ENCODE results near the gene LAPTM5.

LAPTM5 gene

DNA sequence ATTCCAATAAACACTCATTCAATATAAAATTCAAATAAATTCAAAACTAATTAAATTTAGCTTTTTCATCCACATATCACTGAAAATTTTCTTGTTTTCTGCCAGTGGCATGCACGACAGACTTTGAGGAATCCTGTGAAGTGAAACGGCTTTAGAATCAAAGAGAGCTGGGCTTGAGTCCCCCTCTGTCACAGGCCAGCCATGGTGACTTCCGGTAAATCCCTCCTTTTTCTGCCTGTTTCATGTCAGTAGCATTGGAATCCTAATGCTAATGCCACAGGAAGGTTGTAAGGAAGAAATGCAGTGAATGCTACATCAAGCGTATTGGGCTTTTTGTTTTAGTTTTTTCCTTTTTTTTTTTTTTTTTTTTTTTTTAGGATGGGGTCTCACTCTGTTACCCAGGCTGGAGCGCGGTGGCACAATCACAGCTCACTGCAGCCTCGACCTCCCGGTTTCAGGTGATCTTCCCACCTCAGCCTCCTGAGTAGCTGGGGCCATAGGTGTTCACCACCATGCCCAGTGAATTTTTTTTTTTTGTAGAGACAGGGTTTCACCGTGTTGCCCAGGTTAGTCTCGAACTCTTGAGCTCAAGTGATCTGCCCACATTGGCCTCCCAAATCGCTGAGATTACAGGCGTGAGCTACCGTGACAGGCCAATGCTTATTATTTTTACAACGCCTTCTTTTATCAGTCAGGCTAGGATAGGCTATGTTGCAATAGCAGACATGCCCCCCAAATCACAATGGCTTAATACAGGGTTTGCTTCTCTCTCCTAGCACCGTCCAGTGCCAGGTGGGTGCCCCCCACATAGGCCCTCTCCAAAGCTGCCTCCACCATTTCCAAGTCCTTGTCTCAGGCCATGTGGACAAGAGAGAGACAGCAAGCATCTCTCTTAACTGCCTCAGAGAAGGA, 30.5 kb downstream of the LAPTM5 start:
- TF ChIP-seq SUZ12 (IDR thresholded peaks at IDR 0.05): no peak
- TF ChIP-seq FOXM1 (IDR thresholded peaks at IDR 0.05; ENCODE audit: borderline replicate concordance): no peak
- no peak for TF ChIP-seq BHLHE40 (IDR thresholded peaks at IDR 0.05; ENCODE audit: borderline replicate concordance)
- TF ChIP-seq TARDBP (IDR thresholded peaks at IDR 0.05): no peak
- TF ChIP-seq NFRKB (IDR thresholded peaks at IDR 0.05): no peak
- TF ChIP-seq ZNF384 (IDR thresholded peaks at IDR 0.05): no peak
- no peak for TF ChIP-seq SP1 (IDR thresholded peaks at IDR 0.05)
- no peak for TF ChIP-seq HDGF (IDR thresholded peaks at IDR 0.05; ENCODE audit: borderline replicate concordance)
- TF ChIP-seq FOXA1 (IDR thresholded peaks at IDR 0.05): no peak
- TF ChIP-seq FOXK2 (IDR thresholded peaks at IDR 0.05): no peak
- TF ChIP-seq L3MBTL2 (conservative IDR thresholded peaks at IDR 0.05): no peak
- TF ChIP-seq, protein P1, sequence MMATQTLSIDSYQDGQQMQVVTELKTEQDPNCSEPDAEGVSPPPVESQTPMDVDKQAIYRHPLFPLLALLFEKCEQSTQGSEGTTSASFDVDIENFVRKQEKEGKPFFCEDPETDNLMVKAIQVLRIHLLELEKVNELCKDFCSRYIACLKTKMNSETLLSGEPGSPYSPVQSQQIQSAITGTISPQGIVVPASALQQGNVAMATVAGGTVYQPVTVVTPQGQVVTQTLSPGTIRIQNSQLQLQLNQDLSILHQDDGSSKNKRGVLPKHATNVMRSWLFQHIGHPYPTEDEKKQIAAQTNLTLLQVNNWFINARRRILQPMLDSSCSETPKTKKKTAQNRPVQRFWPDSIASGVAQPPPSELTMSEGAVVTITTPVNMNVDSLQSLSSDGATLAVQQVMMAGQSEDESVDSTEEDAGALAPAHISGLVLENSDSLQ (IDR thresholded peaks at IDR 0.05): no peak
- no peak for TF ChIP-seq CTBP1 (IDR thresholded peaks at IDR 0.05; ENCODE audit: borderline replicate concordance)
- no peak for TF ChIP-seq ARNT (IDR thresholded peaks at IDR 0.05)
- no peak for DNase-seq (ENCODE audit: extremely low spot score)
- CTCF ChIA-PET: interaction anchor here (0.6 to 2.2 kb wide), 6 partner anchors 8 to 1765 kb away, joined by 3 to 8 read pairs (median 3); no protein-coding TSS in a partner anchor
- POLR2A ChIA-PET: interaction anchor here (1.0 to 2.4 kb wide), 2 partner anchors 8 to 97 kb away, joined by 3 to 9 read pairs; no protein-coding TSS in a partner anchor

DNA sequence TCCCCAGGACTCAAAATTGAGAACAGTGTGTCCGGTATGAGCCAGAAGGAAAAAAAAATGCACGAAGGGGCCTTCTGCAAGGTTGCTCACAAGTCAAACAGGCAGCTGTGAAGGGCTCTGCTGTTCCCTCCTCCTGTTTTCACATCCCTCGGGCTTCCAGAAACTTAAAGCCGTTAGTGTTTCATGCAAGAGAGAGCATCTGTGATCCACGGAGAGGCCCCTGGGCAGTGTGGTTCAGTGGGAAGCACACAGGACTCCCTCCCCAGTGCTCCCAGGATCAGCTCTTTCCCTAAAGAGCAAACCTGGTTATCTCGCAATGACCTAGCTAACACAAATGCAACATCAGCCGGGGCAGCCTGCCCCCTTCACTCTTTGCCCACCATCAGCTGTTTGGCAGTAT, 31.3 kb downstream of the LAPTM5 start:
- DNase-seq (ENCODE audit: extremely low spot score): no peak
- CTCF ChIA-PET: interaction anchor here (1.3 to 2.2 kb wide), 2 partner anchors 19 to 54 kb away, joined by 3 to 8 read pairs; no protein-coding TSS in a partner anchor
- TF ChIP-seq FOXM1 (IDR thresholded peaks at IDR 0.05; ENCODE audit: borderline replicate concordance): no peak
- TF ChIP-seq ZNF384 (IDR thresholded peaks at IDR 0.05): no peak
- no peak for TF ChIP-seq NFRKB (IDR thresholded peaks at IDR 0.05)
- no peak for TF ChIP-seq FOXA1 (IDR thresholded peaks at IDR 0.05)
- TF ChIP-seq HDGF (IDR thresholded peaks at IDR 0.05; ENCODE audit: borderline replicate concordance): no peak
- TF ChIP-seq ARNT (IDR thresholded peaks at IDR 0.05): no peak
- TF ChIP-seq ELF4 (IDR thresholded peaks at IDR 0.05): no peak
- POLR2A ChIA-PET: interaction anchor here (2.4 kb wide), 1 partner anchor 7 kb away, joined by 9 read pairs; no protein-coding TSS in a partner anchor

DNA sequence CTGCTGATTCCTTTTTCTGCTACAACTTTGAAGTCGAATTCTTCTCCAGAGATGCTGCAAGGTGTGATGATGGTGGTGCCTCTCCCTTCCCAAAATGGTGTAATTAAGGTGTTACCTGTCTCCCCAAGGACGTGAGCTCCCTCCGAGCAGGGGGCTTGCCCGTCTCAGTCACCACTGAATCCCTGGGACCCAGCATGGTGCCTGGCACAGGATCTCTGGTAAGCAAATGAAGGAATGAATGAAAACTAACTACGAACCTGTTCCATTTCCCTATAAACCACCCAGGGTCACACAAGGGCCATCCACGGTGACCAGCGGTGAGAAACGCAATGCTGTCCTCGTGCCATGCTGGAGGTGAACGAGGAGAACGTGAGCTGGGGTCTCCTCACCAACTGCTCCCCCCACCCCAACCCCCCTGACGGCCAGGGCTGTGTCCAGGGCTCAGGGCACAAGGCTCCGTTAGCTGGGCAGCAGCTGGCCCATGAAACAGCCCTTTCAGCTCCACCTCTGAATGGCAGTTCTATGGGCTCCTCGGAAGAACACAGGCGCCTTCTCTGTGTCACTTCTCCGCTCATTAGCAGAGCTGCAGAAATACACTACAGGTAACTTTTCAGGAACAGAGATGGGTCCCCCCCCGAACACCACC, 32.0 kb downstream of the LAPTM5 start:
- POLR2A ChIA-PET: no interaction called here
- CTCF ChIA-PET: interaction anchor here (1.3 to 2.2 kb wide), 2 partner anchors 18 to 54 kb away, joined by 3 to 8 read pairs; no protein-coding TSS in a partner anchor
- TF ChIP-seq HDGF (IDR thresholded peaks at IDR 0.05; ENCODE audit: borderline replicate concordance) (no peak), LEF1 (IDR thresholded peaks at IDR 0.05; ENCODE audit: borderline replicate concordance) (no peak), FOXM1 (IDR thresholded peaks at IDR 0.05; ENCODE audit: borderline replicate concordance) (no peak), SP1 (IDR thresholded peaks at IDR 0.05) (no peak), TARDBP (IDR thresholded peaks at IDR 0.05) (no peak), FOXA1 (IDR thresholded peaks at IDR 0.05) (no peak), L3MBTL2 (conservative IDR thresholded peaks at IDR 0.05) (no peak), ARNT (IDR thresholded peaks at IDR 0.05) (no peak), ZNF384 (IDR thresholded peaks at IDR 0.05) (no peak)
- TF ChIP-seq, protein P1 (IDR thresholded peaks at IDR 0.05): no peak
- DNase-seq (ENCODE audit: extremely low spot score): no peak

DNA sequence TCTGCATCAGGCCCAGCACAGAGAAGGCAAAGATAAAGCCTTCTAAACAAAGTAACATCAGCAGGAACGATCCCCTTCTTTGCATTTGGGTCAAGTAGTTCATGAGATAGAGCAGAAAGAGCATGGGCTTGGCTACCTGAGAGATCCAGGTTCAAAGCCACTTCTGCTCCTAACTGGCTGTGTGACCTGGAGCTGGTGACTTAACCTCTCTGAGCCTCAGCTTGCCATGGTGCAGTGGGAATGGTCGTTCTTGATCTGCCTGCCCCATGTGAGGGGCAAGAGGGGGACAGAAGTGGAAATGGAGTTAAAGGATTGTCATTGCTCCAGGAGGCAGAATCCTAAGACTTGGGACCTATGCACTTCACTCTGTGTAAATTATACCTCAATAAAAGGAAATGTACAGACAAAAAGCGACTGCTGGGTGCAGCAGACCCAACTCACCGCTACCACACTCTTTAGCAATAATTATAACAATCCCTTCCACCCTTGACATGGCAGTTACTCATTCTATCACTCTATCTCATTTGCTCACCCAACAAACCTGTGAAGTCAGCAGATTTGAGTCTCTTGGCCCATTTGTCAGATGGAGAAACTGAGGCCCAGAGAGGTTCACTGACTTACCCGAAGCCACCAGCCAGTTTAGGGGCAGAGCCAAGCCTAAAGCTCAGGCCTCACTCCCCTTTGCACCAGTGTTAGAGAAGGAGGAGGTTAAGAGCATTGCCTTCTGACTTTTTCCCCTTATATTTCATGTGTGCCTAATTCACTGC, 32.7 kb downstream of the LAPTM5 start:
- DNase-seq (ENCODE audit: extremely low spot score): no peak
- TF ChIP-seq FOXM1 (IDR thresholded peaks at IDR 0.05; ENCODE audit: borderline replicate concordance) (no peak), SP1 (IDR thresholded peaks at IDR 0.05) (no peak), LEF1 (IDR thresholded peaks at IDR 0.05; ENCODE audit: borderline replicate concordance) (no peak)
- ChIA-PET POLR2A (no interaction called here), CTCF (interaction anchor here (1.3 to 2.5 kb wide), 3 partner anchors 17 to 55 kb away, joined by 3 to 11 read pairs (median 8); no protein-coding TSS in a partner anchor)

DNA sequence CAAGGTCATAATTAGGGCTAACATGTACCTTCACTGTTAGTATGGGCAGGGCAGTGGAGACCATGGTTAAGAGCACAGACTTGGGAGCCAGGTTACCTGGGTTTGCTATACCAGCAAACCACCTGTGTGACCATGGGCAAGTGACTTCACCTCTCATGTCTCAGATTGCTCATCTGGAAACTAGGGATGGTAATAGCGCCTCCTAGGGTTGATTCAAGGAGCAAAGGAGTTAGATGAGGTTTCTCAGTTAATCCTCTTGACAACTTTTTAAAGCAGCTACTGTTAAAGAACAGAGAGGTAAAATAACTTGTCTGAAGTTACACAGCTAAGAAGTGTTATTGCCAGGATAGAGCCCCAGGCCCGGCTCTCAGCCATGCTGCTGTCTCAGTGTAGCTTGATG, 33.4 kb downstream of the LAPTM5 start:
- ChIA-PET POLR2A (no interaction called here), CTCF (interaction anchor here (2.5 kb wide), 1 partner anchor 55 kb away, joined by 11 read pairs; no protein-coding TSS in a partner anchor)
- DNase-seq (ENCODE audit: extremely low spot score): no peak
- TF ChIP-seq L3MBTL2 (conservative IDR thresholded peaks at IDR 0.05) (no peak), FOXK2 (IDR thresholded peaks at IDR 0.05) (no peak), ELF4 (IDR thresholded peaks at IDR 0.05) (no peak), LEF1 (IDR thresholded peaks at IDR 0.05; ENCODE audit: borderline replicate concordance) (no peak), FOXA1 (IDR thresholded peaks at IDR 0.05) (no peak), NFRKB (IDR thresholded peaks at IDR 0.05) (no peak), ZNF384 (IDR thresholded peaks at IDR 0.05) (no peak), ARNT (IDR thresholded peaks at IDR 0.05) (no peak), CTBP1 (IDR thresholded peaks at IDR 0.05; ENCODE audit: borderline replicate concordance) (no peak), FOXM1 (IDR thresholded peaks at IDR 0.05; ENCODE audit: borderline replicate concordance) (no peak)

DNA sequence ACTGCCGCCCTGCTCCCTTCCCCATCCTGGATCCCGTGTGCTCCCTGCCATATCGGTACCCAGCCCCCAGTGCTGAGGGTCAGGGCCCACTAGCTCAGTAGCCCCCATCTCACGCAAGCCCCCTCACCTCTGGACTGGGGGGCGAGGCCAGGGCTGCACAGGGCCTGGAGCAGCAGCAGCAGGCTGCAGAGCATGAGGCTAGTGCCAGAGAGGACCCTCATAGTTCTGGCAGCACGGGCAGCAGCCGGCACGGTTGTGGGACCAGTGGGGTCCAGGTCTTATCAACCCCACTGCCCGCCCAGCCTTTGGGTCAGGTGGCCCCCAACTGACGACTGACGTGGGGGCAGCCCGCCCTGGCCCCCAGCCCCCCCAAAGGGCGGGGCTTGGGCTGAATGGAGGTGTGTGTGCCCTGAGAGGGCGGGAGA, 34.2 kb downstream of the LAPTM5 start, which contains the start of gene MATN1:
Gene MATN1, minus strand, starts transcription at position 255 of the 425 bp plus-strand sequence. Its CDS starts 34 bp downstream, at position 221.
- ChIA-PET CTCF (interaction anchor here (0.6 to 2.5 kb wide), 4 partner anchors 56 to 1098 kb away, joined by 3 to 11 read pairs (median 3); no protein-coding TSS in a partner anchor), POLR2A (interaction anchor here (0.9 to 1.3 kb wide), 3 partner anchors 54 to 79 kb away, joined by 3 read pairs; no protein-coding TSS in a partner anchor)
- DNase-seq (ENCODE audit: extremely low spot score): no peak
- TF ChIP-seq NFRKB (IDR thresholded peaks at IDR 0.05): no peak
- no peak for TF ChIP-seq ARNT (IDR thresholded peaks at IDR 0.05)
- no peak for TF ChIP-seq BHLHE40 (IDR thresholded peaks at IDR 0.05; ENCODE audit: borderline replicate concordance)
- TF ChIP-seq FOXA1 (IDR thresholded peaks at IDR 0.05): no peak
- no peak for TF ChIP-seq ELF4 (IDR thresholded peaks at IDR 0.05)

Data from HEK293T (cell line).